Measurements from ENCODE around the gene ARHGAP15. TPM values are rescaled to one million over a fixed set of nuclear protein-coding genes. Genes with fewer than 3 reads are reported as not detected.

Gene ARHGAP15
- total RNA-seq, 2 donors from 2014 or later: 0.41 to 4.3 TPM

DNA sequence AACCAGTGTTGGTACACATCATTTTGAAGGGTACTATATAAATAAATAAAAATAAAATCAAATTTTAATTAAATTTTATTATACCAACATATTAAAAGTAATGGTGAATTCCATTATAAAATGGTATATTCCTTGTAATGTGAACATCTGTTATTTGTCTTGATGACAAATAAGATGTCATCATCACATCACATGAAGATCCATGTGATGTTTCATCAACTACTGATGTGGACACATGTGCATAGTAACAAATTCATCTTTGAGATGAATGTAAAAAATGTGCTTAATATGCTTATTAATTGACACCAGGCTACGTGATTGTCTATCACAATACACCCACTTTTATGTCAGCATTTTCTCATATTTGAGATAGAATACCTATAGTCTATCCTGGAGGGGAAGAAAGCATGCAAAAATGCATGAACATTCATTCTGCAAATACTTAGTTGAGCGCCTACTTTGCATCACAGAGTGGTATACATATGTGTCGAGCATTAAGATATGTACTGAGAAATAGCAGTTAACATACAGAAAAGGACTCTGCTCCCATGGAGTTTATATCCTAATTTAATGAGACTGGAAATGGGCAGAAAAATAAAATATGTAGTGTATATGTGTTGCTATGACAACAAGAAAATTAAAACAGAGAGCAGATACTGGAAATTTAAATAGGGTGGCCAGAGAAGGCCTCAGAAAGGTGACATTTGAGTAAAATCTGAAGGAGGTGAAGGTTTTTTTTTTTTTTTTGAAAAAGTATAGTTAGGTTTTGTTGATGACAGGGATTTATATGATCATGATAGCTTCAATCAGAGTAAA lies 281.1 kb downstream of the ARHGAP15 start:
- H3K27me3 ChIP-seq (replicated peaks; ENCODE audit: insufficient read depth): no peaks in the 10 kb centered on the region
- H3K4me1 ChIP-seq (replicated peaks): no peaks in the 10 kb centered on the region
- DNase-seq (ENCODE audit: low spot score): no peak
- no peak overlapping the region for H3K4me3 ChIP-seq
- TF ChIP-seq POLR2AphosphoS5 (IDR thresholded peaks at IDR 0.05) (no peak), POLR2A (IDR thresholded peaks at IDR 0.05) (no peak)
- TF ChIP-seq, protein P1, sequence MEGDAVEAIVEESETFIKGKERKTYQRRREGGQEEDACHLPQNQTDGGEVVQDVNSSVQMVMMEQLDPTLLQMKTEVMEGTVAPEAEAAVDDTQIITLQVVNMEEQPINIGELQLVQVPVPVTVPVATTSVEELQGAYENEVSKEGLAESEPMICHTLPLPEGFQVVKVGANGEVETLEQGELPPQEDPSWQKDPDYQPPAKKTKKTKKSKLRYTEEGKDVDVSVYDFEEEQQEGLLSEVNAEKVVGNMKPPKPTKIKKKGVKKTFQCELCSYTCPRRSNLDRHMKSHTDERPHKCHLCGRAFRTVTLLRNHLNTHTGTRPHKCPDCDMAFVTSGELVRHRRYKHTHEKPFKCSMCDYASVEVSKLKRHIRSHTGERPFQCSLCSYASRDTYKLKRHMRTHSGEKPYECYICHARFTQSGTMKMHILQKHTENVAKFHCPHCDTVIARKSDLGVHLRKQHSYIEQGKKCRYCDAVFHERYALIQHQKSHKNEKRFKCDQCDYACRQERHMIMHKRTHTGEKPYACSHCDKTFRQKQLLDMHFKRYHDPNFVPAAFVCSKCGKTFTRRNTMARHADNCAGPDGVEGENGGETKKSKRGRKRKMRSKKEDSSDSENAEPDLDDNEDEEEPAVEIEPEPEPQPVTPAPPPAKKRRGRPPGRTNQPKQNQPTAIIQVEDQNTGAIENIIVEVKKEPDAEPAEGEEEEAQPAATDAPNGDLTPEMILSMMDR (IDR thresholded peaks at IDR 0.05): no peak
- 96% methylated on average over 3 of the region's 3 CpGs for WGBS
- H3K36me3 ChIP-seq: no peaks in the 10 kb centered on the region
- intact Hi-C loops (cut with DNase I): no loop called here
- no peak overlapping the region for H3K27ac ChIP-seq
- H3K9me3 ChIP-seq: no peaks in the 10 kb centered on the region

DNA sequence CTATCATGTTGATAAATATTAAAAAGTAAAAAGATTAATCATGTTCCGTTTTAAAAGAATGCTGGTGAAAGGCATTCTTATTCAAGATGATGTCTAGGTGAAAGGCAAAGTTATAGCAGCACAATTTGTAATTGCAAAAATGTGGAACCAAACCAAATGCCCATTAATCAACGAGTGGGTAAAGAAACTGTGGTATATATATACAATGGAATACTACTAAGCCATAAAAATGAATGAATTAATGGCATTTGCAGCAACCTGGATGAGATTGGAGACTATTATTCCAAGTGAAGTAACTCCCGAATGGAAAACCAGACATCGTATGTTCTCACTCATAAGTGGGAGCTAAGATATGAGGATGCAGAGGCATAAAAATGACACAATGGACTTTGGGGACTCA lies 286.4 kb downstream of the ARHGAP15 start:
- DNase-seq (ENCODE audit: low spot score): no peak
- Histone ChIP-seq H3K9me3 (no peaks in the 10 kb centered on the region), H3K36me3 (no peaks in the 10 kb centered on the region), H3K4me1 (replicated peaks) (no peaks in the 10 kb centered on the region), H3K27ac (no peak overlapping the region), H3K4me3 (no peak overlapping the region), H3K27me3 (replicated peaks; ENCODE audit: insufficient read depth) (no peaks in the 10 kb centered on the region)
- intact Hi-C loops (cut with DNase I): no loop called here
- TF ChIP-seq, protein P1 (IDR thresholded peaks at IDR 0.05): no peak
- no peak for TF ChIP-seq POLR2AphosphoS5 (IDR thresholded peaks at IDR 0.05)
- TF ChIP-seq POLR2A (IDR thresholded peaks at IDR 0.05): no peak
- WGBS: 96% methylated on average over 4 of the region's 4 CpGs

DNA sequence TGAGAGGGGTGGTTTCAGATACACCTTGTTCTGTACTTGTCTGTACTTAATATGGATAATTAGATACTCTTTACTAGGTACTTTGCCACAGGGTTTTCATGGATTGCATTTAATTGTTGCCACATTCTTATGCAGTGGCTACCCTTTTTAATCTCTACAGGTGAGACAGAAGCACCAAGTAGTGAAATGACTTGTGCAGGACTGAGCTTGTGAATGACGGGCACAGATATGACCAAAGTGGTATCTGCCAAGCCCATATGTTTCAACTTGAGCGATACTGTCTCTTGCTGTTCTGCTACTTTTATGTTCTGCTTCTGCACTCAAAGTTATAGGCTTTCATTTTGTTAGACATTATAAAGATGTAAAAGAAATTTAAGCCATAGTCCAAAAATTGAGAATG lies 288.2 kb downstream of the ARHGAP15 start:
- H3K27me3 ChIP-seq (replicated peaks; ENCODE audit: insufficient read depth): no peaks in the 10 kb centered on the region
- no peaks in the 10 kb centered on the region for H3K36me3 ChIP-seq
- no peak overlapping the region for H3K4me3 ChIP-seq
- intact Hi-C loops (cut with DNase I): no loop called here
- H3K9me3 ChIP-seq: no peaks in the 10 kb centered on the region
- 98% methylated on average over 2 of the region's 2 CpGs for WGBS
- TF ChIP-seq POLR2A (IDR thresholded peaks at IDR 0.05) (no peak), POLR2AphosphoS5 (IDR thresholded peaks at IDR 0.05) (no peak)
- TF ChIP-seq, protein P1 (IDR thresholded peaks at IDR 0.05): no peak
- H3K4me1 ChIP-seq (replicated peaks): no peaks in the 10 kb centered on the region
- H3K27ac ChIP-seq: no peak overlapping the region
- no peak for DNase-seq (ENCODE audit: low spot score)

DNA sequence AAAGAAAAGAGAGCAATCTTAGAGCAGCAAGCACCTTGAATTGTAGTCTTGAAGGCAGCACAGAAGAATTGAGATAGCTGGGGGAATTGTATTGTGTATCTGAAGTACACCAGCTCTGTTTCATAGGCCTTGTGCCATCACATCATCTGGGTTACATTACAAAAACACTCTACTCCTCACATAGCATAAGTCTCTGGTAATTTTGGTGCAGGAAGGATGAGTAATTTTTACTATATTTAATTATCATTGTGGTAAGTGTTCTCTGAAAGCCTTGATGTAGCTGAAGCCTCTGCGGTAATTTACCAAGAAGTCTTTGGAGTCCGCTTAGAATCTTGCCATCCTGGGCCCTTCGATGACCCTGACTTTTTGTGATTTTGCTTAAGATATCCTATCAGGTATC lies 291.1 kb downstream of the ARHGAP15 start:
- H3K27ac ChIP-seq: no peak overlapping the region
- no peaks in the 10 kb centered on the region for H3K27me3 ChIP-seq (replicated peaks; ENCODE audit: insufficient read depth)
- H3K4me1 ChIP-seq (replicated peaks): no peaks in the 10 kb centered on the region
- H3K4me3 ChIP-seq: no peak overlapping the region
- H3K36me3 ChIP-seq: no peaks in the 10 kb centered on the region
- no peaks in the 10 kb centered on the region for H3K9me3 ChIP-seq
- 64% methylated on average over 3 of the region's 3 CpGs for WGBS
- TF ChIP-seq POLR2A (IDR thresholded peaks at IDR 0.05): no peak
- TF ChIP-seq POLR2AphosphoS5 (IDR thresholded peaks at IDR 0.05): no peak
- intact Hi-C loops (cut with DNase I): no loop called here
- no peak for DNase-seq (ENCODE audit: low spot score)

DNA sequence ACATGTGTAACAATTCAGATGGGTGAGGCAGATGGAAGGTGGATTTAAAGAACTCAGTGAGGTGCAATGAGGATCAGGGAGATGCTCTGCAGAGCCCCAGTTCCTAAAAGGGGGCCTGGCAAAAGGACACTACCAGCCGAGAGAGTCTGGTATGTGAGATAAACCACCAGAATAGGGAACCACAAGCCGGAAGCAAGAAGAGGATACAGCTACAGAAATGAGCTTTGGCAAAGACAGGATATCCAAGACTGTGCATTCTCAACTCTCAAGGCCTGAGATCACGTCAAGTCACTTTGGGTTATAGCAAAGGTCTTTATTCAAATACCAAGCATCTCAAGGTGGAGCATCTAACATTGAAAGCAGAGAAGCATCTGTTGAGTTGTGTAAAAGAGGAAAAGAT lies 293.5 kb downstream of the ARHGAP15 start:
- DNase-seq (ENCODE audit: low spot score): no peak
- 95% methylated on average over 3 of the region's 3 CpGs for WGBS
- no peak overlapping the region for H3K4me3 ChIP-seq
- intact Hi-C loops (cut with DNase I): no loop called here
- TF ChIP-seq POLR2A (IDR thresholded peaks at IDR 0.05) (no peak), POLR2AphosphoS5 (IDR thresholded peaks at IDR 0.05) (no peak)
- TF ChIP-seq, protein P1 (IDR thresholded peaks at IDR 0.05): no peak
- no peaks in the 10 kb centered on the region for H3K4me1 ChIP-seq (replicated peaks)
- H3K36me3 ChIP-seq: no peaks in the 10 kb centered on the region
- no peak overlapping the region for H3K27ac ChIP-seq
- no peaks in the 10 kb centered on the region for H3K9me3 ChIP-seq
- no peaks in the 10 kb centered on the region for H3K27me3 ChIP-seq (replicated peaks; ENCODE audit: insufficient read depth)
